ENCODE measurements around the gene ENOPH1.
"Not testable (repeated sequence)": the region's sequence is repeated elsewhere in the genome, so short reads cannot be mapped to it uniquely, and the experiment has no call there.

The ENOPH1 gene

DNA sequence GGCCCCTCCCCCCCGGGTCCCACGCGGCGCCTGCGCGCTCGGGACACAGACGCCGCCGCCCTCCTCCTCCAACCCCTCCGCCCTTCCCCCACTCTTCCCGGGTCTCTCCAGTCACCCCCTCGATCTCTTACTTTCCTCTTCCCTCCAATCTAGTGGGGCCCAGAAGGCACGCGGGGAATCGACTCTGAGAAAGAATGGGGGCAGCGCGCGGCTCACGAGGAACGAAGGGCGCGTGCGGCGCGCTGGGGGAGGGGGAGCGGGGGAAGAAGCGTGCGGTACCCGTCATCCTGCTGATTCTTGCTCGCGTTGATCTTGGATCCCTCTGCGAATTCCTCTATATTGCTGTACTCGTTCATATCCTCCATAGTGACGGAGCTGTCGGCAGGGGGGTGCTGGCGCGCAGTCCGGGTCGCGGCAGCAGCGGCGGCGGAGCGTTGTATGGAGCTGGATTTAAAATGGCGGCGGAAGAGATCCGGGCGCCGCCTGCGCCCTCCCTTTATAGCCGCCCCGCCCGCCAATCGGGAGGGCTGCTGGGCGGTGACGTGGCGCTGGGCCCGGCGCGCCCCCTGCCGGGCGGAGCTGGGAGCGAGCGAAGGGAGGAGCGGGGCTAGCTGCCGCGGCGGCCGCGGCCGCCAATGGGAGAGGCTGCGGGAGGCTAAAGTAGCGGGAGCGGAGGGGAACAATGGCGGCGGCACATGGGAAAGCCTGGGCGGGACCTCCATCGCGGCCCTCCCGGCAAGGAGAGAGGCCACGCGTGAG, 1.2 kb upstream of the ENOPH1 start:
- DNase-seq (ENCODE audit: low spot score), result peak; percentile 94

DNA sequence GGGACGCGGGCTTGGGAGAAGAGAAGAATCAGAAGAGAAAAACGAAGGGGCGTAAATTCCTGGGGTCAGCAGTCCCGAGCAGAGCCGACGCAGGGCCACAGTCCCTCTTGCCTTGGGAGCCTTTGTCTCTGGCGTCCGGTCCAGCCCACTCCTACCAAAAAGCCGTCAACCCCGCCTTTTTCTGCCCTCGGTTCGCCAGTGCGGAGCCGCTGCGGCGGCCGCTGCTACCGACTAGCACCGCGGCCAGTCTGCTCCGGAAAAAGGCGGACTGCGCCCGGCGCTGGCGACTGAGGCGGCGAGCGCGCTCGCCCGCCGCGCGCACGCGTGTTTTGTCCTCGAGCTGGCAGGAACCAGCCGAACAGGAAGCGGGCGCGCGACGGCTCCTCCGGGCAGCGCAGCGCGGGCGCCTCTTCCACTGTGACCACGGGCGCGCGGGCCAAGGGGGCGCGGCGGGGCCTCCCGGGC, 630 bp upstream of the ENOPH1 start:
- DNase-seq (ENCODE audit: low spot score), result peak; percentile 25

DNA sequence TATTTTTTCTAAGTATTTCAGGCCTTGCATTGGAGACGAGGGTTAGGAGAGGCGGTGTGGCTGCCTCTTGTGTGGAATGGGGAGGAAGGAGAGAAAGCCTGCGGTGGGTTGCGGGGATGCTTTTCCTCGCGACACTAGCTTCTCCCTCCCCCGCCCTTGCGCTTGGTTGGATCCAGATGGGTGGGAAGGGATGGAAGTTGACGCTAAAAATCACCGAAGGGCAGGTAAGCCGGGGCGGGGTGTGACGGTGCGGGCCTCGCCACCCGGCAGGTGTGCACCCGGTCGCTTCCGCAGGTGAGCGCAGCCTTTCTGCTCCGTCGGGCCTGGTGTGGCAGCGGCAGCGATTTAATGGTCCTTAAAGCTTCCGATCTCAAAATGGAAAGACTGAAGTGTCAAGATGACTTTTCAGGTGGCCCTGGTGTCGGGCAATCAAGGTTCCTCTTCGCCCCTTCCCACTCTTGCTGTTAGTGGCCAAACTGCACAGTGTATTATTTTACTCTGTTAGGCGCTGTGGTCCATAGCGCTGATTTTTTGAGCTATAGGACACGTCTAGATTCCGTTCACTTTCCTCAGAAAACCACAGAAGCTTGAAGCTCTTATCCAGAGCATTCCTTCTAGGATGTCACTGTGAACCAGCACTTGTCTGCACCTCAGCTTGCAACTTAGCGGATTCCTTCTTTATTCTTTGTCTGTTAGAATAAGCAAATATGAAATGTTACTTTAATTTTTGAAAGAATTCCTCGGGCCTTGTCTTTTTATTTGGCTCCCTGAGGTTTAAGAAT, 765 bp downstream of the ENOPH1 start:
- peak; percentile 37 for DNase-seq (ENCODE audit: low spot score)

DNA sequence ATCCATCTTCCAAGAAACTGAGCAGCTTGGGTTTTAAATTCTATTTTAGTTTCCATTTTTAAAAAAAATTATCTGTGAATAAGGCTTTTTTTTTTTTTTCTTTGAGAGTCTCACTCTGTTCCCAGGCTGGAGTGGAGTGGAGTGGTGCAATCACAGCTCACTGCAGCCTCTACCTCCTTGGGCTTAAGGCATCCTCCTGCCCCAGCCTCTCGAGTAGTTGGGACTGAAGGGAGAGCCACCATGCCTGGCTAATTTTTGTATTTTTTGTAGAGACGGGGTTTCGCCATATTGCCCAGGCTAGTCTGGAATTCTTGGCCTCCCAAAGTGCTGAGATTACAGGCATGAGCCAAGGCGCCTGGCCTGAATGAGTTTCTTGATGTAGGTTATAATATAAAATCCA, 1.4 kb downstream of the ENOPH1 start:
- no peak for DNase-seq (ENCODE audit: low spot score)

DNA sequence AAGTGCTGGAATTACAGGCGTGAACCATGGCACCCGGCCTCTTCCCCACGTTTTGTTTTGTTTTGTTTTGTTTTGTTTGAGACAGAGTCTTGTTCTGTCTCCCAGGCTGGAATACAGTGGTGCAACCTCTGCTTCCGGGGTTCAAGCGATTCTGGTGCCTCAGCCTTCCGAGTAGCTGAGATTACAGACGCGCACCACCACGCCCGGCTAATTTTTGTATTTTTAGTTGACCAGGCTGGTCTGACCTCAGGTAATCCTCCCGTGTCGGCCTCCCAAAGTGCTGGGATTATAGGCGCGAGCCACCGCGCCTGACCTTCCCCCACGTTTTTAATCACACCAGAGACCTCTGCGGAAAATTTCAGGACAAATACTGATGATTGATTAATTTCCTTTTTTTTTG, 2.2 kb downstream of the ENOPH1 start:
- no peak for DNase-seq (ENCODE audit: low spot score)

DNA sequence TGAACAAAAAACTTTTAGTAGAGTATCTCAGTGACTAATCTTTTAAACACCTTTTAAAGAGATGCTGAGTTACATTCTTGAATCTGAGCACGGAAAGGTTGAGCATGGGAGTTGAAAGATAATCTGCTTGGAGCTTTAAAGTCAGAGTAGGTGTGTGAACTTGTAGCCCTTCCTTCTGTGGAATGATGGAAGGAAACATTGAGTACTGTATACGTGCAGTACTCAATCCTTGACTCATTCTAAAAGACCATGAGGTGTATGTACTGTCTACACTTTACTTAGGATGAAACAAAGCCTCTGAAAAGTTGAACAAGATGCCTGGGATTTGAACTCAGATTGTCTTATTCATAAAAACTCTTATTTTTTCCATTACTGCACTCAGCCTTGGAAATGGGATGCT, 3.4 kb downstream of the ENOPH1 start:
- DNase-seq (ENCODE audit: low spot score), result no peak

DNA sequence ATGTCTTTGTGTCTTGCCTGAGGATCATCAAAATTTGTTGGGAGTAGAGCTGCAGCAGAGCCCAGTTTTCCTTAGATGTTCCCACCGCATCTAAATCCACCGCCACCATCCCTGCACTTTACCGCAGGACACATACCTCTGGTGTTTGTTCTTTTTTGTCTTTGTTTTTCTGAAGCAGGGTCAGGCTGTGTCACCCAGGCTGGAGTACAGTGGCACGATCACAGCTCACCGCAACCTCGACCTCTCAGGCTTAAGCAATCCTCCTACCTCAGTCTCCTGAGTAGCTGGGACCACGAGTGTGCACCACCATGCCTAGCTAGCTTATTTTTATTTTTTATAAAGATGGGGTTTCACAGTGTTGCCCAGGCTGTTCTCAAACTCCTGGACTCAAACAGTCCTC, 4.6 kb downstream of the ENOPH1 start:
- DNase-seq (ENCODE audit: low spot score), result no peak

DNA sequence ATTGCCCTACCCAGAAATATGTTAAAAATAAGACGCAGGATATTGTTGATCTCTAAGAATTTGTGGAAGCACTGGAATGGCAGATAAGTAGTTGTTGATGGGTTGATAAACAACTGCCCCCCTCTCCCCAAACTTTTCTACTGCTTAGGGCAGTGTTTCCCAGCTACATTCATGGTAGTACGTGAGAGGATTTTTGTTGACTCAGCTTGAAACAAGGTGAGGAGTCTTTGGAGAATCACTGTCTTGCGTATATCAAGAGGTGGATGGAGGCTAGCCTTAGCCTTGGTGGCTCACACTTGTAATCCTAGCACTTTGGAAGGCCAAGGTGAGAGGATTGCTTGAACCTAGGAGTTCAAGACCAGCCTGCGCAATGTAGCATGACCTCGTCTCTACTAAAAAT, 5.7 kb downstream of the ENOPH1 start:
- DNase-seq (ENCODE audit: low spot score), result no peak

DNA sequence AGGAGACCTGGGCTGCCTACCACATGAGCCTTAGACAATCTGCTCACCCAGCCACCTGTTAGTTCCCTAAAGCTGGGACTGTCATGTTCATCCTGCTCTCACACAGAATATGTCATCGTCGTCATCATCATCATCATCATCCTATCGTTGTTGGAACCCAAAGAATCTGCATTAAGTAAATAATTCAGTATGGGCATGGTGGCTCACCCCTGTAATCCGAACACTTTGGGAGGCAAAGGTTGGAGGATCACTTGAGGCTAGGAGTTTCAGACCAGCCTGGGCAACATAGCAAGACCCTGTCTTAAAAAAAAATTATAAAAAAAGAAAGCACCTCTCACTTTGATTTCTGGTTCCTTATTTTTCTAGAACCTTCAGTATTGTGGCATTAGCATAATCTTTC, 6.4 kb downstream of the ENOPH1 start:
- DNase-seq (ENCODE audit: low spot score), result no peak

DNA sequence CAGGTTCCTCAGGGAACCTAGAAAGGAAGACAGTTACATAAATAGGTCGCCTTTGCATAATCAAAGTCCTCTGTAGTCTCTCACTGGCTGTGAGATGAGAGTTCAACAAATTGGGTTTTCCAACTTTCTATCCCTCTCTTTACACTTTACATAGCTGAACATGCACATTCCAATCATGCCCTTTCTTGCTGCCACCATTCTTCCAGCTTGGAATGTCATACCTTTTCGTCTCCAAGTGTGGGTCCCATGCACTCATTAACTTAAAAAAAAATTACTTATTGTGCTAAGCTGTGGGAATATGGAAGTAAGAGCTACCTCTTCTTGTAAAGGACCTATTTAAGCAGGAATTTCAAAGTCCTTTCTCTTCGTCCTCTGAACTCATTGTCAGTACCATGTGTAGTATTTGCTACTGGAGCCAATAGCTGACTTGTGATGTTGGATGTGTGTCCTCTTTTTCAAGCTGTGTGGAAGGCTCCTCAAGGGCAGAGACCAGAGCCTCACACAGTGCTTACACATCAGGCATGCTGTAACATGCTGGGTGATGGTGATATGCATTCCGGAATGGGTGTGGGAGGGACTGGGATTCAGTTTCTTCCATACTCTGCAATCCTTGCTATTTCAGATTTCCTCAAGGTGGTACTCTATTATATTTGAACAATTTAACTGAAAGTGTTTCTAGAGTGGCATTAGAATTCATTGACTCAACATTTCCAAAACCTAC, 7.1 kb downstream of the ENOPH1 start:
- DNase-seq (ENCODE audit: low spot score), result no peak

DNA sequence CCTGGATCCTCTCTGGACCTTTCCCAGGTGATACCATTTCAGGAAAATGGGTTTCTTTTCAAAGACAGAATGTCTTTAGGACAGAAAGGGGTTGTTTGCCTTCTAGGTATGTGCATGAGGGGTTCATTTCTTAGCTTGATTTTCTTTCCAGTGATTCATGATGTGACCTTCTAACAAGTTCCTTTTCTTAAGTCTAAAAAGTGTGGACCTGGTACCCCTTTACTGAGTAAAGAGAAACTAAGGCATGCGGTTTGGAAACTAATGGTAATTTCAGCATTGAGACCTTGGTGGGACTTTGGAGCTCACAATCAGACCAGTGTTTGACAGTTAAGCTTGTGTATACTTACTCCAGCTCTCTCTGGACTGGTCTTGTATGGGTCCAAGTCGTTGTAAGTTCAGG, 8.7 kb downstream of the ENOPH1 start:
- DNase-seq (ENCODE audit: low spot score), result no peak

DNA sequence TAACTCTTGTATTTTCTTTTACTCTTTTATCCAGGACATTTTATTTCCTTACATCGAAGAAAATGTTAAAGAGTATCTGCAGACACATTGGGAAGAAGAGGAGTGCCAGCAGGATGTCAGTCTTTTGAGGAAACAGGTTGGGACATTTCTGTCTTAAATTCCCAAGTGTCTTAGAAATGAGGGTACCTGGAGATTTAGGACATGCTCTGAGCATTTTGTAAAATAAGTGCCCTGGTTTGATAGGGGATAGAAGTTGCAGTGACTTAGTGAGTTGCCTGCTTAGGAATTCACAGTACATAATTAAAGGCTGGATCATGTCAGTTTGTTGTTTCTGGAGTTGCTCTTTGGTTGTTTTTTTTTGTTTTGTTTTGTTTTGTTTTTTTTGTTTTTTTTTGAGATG, 17.5 kb downstream of the ENOPH1 start:
- no peak for DNase-seq (ENCODE audit: low spot score)

DNA sequence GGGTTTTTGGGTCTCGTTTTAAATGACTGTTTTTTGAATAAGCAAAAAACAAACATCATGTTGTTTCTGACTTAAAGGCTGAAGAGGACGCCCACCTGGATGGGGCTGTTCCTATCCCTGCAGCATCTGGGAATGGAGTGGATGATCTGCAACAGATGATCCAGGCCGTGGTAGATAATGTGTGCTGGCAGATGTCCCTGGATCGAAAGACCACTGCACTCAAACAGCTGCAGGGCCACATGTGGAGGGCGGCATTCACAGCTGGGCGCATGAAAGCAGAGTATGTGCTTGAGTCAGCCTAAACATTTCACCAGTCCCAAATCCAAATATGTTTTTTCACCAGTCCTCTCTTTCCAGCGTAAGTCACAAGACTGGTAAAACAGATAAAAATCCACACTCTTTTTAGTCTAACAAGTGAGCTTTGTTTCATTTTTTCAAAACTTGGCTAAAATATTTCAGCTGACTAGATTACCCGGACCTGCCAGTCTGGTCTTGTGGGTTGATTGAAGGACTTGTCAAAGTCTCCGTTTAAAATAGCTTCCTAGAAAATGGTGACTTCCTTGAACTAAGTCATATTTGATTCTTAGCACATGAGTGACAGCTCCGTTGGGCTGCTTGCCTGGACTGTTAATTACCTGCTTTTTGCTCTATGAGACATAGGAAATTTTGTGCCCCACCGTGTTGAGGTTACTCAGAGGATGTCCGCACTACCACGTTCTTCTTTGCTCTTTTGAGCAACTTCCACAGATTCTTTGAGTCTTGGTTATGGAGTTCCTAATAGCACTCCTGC, 20.8 kb downstream of the ENOPH1 start:
- DNase-seq (ENCODE audit: low spot score), result no peak

DNA sequence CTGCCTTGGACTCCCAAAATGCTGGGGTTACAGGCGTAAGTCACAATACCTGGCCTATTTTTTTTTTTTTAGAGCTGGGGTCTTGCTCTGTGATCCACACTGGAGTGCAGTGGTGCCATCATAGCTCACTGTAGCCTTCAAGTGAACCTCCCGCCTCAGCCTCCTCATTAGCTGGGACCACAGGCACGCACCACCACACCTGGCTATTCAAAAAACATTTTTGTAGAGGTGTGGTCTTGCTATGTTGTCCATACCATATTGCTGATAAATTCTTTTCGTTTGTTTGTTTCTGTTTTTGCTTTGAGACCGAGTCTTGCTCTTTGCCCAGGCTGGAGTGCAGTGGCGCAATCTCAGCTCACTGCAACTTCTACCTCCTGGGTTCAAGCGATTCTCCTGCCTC, 21.6 kb downstream of the ENOPH1 start:
- no peak for DNase-seq (ENCODE audit: low spot score)

DNA sequence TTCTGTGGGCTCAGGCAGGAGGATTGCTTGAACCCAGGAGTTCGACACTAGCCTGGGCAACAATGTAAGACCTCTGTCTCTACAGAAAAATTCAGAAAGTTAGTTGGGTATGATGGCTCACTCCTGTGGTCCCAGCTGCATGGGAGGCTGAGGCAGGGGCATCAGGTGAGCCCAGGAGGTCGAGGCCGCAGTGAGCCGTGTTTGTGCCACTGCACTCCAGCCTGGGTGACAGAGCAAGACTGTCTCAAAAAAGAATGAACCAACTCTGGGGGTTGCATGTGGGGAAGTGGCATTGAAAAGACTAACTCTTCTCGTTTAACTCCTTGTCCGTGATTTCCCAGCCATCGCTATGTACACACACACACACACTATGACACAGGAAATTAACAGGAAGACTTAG, 26.9 kb downstream of the ENOPH1 start:
- no peak for DNase-seq (ENCODE audit: low spot score)

DNA sequence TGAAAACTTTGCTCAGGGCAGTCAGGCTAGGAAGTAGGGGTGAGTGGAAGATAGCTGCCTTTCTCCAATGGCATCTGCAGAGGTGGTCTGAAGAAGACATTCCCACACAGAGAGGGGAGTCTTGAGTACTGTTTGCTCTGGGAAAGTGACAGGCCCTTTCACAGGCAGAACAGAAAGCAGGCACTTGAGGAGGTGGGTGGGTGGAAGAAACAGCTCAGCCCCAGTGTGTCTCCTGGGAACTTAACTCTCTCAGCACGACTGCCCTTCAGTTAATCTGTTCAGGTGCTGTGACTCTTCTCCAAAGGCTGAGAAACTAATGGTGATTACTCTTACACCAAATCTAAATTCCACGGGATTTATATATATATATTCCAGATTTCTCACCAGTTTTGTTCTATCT, 28.3 kb downstream of the ENOPH1 start:
- no peak for DNase-seq (ENCODE audit: low spot score)

DNA sequence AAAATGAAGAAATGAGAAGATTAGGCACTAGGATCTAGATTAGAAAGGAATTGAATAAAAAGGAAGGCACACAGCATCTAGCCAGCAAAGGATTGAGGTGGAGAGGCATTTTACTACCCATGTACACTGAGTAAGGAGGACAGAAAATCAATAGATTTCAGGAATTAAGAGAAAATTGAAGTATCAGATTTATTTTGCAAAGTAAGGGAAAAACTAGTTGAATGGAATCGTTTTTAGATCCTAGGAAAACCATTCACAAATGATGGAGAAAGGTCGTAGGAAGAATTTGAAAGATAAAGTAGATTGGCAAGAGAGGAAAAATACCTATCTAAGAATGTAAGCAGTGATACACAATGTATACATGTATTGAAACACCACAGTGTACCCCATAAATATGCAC, 31.3 kb downstream of the ENOPH1 start:
- no peak for DNase-seq (ENCODE audit: low spot score)

DNA sequence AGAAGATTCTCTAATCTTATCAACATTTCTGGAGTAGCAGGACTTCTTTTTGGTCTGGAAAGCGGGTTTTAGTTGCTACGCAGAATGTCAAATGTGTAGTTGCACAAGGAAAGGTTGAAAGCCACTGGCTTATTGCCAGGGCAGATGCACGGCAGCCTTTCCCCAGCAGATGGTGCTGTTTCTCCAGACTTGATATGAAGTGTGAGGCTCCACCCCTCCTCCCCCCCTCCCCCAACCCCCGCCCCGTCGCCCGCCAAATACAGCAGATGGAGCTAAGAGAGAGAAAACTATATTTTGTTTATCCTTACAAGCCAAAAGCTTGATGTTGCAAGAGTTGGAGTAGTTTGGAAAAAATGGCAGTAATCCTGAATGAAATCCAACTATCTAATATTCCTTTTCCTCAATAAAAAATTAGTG, 32.0 kb downstream of the ENOPH1 start:
- DNase-seq (ENCODE audit: low spot score), result peak; percentile 81

DNA sequence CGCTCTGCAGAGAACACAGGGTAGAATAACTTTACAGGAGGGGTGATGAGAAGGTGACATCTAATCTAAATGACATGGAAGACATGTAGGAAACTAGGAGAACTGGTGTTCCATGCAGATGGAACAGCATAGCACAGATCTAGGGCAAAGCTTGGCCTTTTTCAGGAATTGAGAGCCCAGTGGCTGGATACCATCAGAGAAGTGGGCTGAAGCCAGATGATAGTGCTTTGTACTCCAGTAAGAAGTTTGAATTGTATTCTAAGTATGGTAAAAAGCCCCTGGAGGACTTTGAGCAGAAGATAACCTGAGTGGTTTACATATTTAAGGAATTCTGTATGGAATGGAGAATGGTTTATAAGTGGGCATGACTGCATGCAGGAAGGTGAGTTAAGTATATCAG, 32.8 kb downstream of the ENOPH1 start:
- DNase-seq (ENCODE audit: low spot score), result no peak

DNA sequence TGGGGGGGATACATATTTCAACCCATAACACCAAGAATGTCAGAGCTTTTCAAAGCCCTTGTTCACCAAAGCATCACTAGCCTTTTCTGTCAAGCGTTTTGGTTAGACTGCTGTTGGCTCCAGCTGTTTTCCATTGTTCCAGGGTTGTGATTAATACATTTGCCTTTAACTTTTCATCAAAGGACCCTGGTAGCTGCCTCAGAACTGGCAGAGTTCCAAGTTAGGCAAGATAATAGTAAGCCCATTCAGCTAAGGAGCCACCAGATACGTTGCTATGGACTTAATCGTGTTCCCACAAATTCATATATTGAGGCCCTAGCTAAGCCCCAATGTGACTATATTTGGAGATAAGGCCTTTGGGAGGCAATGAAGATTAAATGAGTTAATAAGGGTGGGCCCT, 37.1 kb downstream of the ENOPH1 start:
- DNase-seq (ENCODE audit: low spot score), result no peak

DNA sequence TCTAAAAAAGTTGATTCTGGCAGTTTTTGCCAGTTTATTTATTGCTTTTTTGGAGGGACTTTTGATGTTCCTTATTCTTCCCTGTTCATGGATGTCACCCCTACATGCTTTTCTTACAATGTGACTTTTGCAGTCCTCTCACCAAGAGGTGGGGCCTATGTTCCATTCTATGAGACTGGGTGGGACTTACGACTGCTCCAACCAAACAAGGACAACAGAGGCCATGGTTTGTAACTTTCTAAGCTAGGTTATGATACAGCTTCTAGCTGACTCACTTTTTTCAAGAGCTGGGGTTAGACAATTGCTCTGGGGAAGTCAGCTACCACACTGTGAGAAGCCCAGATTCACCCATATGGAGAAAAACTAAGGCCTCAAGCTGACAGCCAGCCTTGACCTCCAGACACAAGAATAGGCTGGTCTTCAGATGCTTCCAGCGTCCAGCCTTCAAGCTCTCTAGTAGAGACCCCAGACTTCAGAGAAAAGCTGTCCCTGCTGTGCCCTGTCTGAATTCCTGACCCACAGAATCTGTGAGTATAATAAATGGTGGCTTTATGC, 39.5 kb downstream of the ENOPH1 start:
- DNase-seq (ENCODE audit: low spot score), result no peak

DNA sequence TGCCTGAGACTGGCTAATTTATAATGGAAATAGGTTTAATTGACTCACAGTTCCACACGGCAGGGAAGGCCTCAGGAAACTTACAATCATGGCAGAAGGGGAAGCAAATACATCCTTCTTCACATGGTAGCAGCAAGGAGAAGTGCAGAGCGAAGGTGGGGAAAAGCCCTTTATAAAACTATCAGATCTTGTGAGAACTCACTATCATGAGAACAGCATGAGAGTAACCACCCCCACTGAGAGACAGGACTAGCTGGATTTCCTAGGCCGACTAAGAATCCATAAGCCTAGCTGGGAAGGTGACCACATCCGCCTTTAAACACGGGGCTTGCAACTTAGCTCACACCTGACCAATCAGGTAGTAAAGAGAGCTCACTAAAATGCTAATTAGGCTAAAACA, 42.7 kb downstream of the ENOPH1 start:
- DNase-seq (ENCODE audit: low spot score), result not testable (repeated sequence)

Data from hepatic stellate cell (primary cell).